Activated B cell treated with CpG ODN at 0.5 μM for 24 hours (primary cell): ENCODE measurements around the gene MLPH. TPM values are rescaled to one million over a fixed set of nuclear protein-coding genes. Genes with fewer than 3 reads are reported as not detected.

Experiments
- ATAC-seq: fragments of 200-7000 bp; cut with Tn5 transposase; one replicate; pipeline ENCODE4 v1.10.0; 2021; ENCODE audit warnings: low read depth, mild to moderate bottlenecking, moderate library complexity
- CTCF ChIA-PET: fragments of 350-600 bp; sonication (Branson Sonifier 250); formaldehyde crosslinking; loops from one replicate; lab custom pipeline; 2021; ENCODE audit warnings: antibody characterized with exemption; lab: Charles Lee
- POLR2A ChIA-PET: fragments of 350-600 bp; sonication (Branson Sonifier 250); formaldehyde crosslinking; loops from one replicate; lab custom pipeline; 2021; ENCODE audit warnings: antibody characterized with exemption; lab: Charles Lee
- DNase-seq: peaks from one replicate; pipeline ENCODE4 v3.0.0; 2022
- H3K27ac Mint-ChIP-seq: one replicate; pipeline ENCODE4 v1.8.0; 2020; ENCODE audit warnings: mixed read lengths
- H3K27me3 Mint-ChIP-seq: one replicate; pipeline ENCODE4 v1.8.0; 2021; ENCODE audit warnings: mixed read lengths
- H3K36me3 Mint-ChIP-seq: one replicate; pipeline ENCODE4 v1.8.0; 2021; ENCODE audit warnings: low read depth, mixed read lengths
- H3K4me1 Mint-ChIP-seq: one replicate; pipeline ENCODE4 v1.8.0; 2021; ENCODE audit warnings: mixed read lengths
- H3K4me3 Mint-ChIP-seq: one replicate; pipeline ENCODE4 v1.8.0; 2020; ENCODE audit warnings: mild to moderate bottlenecking, mixed read lengths
- H3K9me3 Mint-ChIP-seq: one replicate; pipeline ENCODE4 v1.8.0; 2020; ENCODE audit warnings: mixed read lengths
- CTCF ChIP-seq: fragments of 200-600 bp; IDR thresholded peaks from one replicate; pipeline ENCODE4 v1.8.0; 2022; ENCODE audit warnings: antibody characterized with exemption, mild to moderate bottlenecking
- intact Hi-C: fragments of 100-400 bp; cut with micrococcal nuclease; formaldehyde crosslinking; loops from one replicate; pipeline ENCODE4 v1.15.1; 2024
- total RNA-seq: library from RNA; stranded (reverse); gene quantifications from 2 replicates; pipeline ENCODE4 v1.2.3, GENCODE V29; 2022

MLPH gene
- total RNA-seq, 1 donor from 2014 or later, result not detected

GRCh38 chr2:237530472-237531433 is 43.7 kb downstream of the MLPH start:
- intact Hi-C loops, result no loop called here
- no peak for ATAC-seq
- Mint-ChIP-seq H3K4me3 (no peak overlapping the region), H3K27me3 (no peaks in the 10 kb centered on the region), H3K27ac (no peak overlapping the region), H3K9me3 (no peaks in the 10 kb centered on the region), H3K4me1 (peaks cover 6% of the 10 kb centered on the region), H3K36me3 (no peaks in the 10 kb centered on the region)
- ChIA-PET CTCF (interaction anchor here (0.6 kb wide), 1 partner anchor 188 kb away, joined by 3 read pairs; no protein-coding TSS in a partner anchor), POLR2A (no interaction called here)
- TF ChIP-seq CTCF, result no peak
- DNase-seq, result no peak

GRCh38 chr2:237532160-237532559 is 45.1 kb downstream of the MLPH start:
- intact Hi-C loops, result no loop called here
- H3K27me3 Mint-ChIP-seq, result peaks cover 2% of the 10 kb centered on the region
- TF ChIP-seq CTCF, result no peak
- H3K4me1 Mint-ChIP-seq, result peaks cover 6% of the 10 kb centered on the region
- no peak overlapping the region for H3K27ac Mint-ChIP-seq
- no peaks in the 10 kb centered on the region for H3K9me3 Mint-ChIP-seq
- H3K36me3 Mint-ChIP-seq, result no peaks in the 10 kb centered on the region
- ChIA-PET CTCF (no interaction called here), POLR2A (no interaction called here)
- DNase-seq (no peak), ATAC-seq (no peak)
- no peak overlapping the region for H3K4me3 Mint-ChIP-seq

- peaks cover 6% of the 10 kb centered on the region for H3K4me1 Mint-ChIP-seq
- H3K36me3 Mint-ChIP-seq, result no peaks in the 10 kb centered on the region
- POLR2A ChIA-PET, result no interaction called here
- no peaks in the 10 kb centered on the region for H3K9me3 Mint-ChIP-seq
- intact Hi-C loops, result no loop called here
- no peak overlapping the region for H3K4me3 Mint-ChIP-seq
- ATAC-seq, result no peak
- TF ChIP-seq CTCF, result no peak
- peaks cover 8% of the 10 kb centered on the region for H3K27me3 Mint-ChIP-seq
- DNase-seq, result no peak
- H3K27ac Mint-ChIP-seq, result no peak overlapping the region
- CTCF ChIA-PET, result no interaction called here
Measured at GRCh38 chr2:237533668-237534161, 46.7 kb downstream of the MLPH start.

GRCh38 chr2:237534380-237534779 is 47.3 kb downstream of the MLPH start:
- ChIA-PET POLR2A (no interaction called here), CTCF (interaction anchor here (1.4 kb wide), 1 partner anchor 21 kb away, joined by 4 read pairs; no protein-coding TSS in a partner anchor)
- ATAC-seq (no peak), DNase-seq (no peak)
- Mint-ChIP-seq H3K4me1 (peaks cover 3% of the 10 kb centered on the region), H3K36me3 (no peaks in the 10 kb centered on the region), H3K9me3 (no peaks in the 10 kb centered on the region), H3K27me3 (peaks cover 8% of the 10 kb centered on the region), H3K27ac (no peak overlapping the region), H3K4me3 (no peak overlapping the region)
- intact Hi-C loops, result no loop called here
- TF ChIP-seq CTCF, result no peak

GRCh38 chr2:237535385-237536082 is 48.5 kb downstream of the MLPH start:
- ChIA-PET POLR2A (no interaction called here), CTCF (interaction anchor here (0.8 to 1.4 kb wide), 2 partner anchors 23 to 36 kb away, joined by 3 to 4 read pairs; no protein-coding TSS in a partner anchor)
- no peak overlapping the region for H3K4me3 Mint-ChIP-seq
- no peak overlapping the region for H3K27ac Mint-ChIP-seq
- DNase-seq, result no peak
- H3K9me3 Mint-ChIP-seq, result no peaks in the 10 kb centered on the region
- TF ChIP-seq CTCF, result no peak
- no peaks in the 10 kb centered on the region for H3K4me1 Mint-ChIP-seq
- no peak for ATAC-seq
- H3K27me3 Mint-ChIP-seq, result peaks cover 10% of the 10 kb centered on the region
- intact Hi-C loops, result no loop called here
- no peaks in the 10 kb centered on the region for H3K36me3 Mint-ChIP-seq
